Hematopoietic multipotent progenitor cell treated with erythropoietin and hydrocortisone succinate and interleukin-3 and kit ligand, for 8 days (in vitro differentiated cells): ENCODE data around the gene EBF3.

ENCODE experiments used
- DNase-seq: peaks from one replicate; pipeline ENCODE4 v3.0.0-alpha.2; 2015

Gene EBF3

DNA sequence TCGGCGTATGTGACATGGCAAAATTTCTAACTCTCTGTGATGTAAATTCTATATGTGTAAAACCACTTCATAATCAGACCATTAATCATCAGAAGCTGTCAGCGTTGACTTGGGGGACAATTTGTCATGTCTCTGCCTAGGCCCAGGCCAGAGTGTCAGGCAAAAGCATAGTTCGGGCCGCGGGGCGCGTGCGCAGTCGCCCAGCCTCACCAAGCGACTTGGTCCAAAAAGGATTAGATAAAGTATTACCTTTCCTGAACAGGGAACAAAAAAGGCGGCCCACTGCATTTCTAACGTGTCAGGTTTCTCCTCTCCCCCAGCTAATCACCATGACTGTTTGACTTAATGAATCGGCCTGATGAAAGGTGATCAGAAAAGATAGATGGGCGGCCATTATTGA is 114.2 kb downstream of the EBF3 start:
- no peak for DNase-seq

DNA sequence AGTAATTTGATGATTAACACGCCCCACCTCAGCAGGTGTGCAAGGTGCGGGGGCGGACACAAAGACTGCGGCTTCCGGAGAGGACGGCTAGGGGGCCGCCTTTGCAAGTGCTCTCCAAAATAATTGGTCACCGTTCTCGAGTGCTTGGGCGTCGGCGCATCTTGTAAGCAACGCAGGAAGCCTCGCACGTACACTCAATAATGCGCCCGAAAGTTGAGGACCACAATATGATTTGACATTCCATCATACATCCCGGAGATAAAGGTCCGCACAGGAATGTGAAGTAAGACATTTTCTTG is 114.7 kb downstream of the EBF3 start:
- DNase-seq, result no peak

GRCh38 chr10:129848696-129849451 is 115.2 kb downstream of the EBF3 start:
- no peak for DNase-seq

- DNase-seq, result no peak
Measured at GRCh38 chr10:129847741-129848483, 116.2 kb downstream of the EBF3 start.

DNA sequence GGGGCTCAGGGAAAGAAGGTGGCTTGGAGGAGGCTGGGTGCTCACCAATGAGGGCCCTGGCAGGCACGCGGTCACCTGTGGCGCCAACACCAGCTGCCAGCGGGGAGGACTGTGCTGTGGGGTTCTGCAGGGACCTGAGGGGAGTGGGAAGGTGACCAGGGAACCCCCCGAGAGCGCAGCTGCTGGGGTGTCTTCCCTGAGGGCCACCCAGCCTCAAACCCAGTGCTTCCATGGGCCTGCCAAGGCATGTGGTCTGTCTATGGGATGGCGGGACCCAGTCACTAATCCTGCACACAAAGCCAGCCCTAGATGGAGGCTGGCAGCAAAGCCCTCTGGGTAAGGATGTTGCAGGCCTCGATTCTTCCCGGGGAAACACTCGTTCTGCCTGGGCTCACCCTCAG is 117.1 kb downstream of the EBF3 start:
- DNase-seq, result no peak

- DNase-seq, result no peak
Measured at GRCh38 chr10:129845111-129845753, 118.8 kb downstream of the EBF3 start.

- no peak for DNase-seq
Measured at GRCh38 chr10:129844216-129844766, 119.8 kb downstream of the EBF3 start.

DNA sequence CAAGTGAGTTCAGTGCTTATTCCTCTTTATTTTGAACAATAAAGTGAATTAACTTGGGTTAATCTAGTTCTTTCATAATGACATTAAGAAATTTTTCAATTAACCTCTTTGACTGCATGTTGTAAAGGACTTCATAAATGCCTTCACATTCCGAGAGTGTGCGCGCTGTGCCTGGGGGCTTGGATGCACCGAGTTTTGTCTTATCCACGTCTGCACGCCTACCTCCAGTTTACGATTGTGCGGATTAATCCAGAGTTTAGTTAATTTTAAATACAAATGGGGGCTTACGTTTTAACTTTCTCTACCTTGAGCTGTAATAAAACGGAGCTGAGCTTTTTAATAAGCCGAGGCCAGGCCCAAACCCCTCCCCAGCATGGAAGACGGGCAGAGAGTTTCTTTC is 120.4 kb downstream of the EBF3 start:
- DNase-seq, result no peak

DNA sequence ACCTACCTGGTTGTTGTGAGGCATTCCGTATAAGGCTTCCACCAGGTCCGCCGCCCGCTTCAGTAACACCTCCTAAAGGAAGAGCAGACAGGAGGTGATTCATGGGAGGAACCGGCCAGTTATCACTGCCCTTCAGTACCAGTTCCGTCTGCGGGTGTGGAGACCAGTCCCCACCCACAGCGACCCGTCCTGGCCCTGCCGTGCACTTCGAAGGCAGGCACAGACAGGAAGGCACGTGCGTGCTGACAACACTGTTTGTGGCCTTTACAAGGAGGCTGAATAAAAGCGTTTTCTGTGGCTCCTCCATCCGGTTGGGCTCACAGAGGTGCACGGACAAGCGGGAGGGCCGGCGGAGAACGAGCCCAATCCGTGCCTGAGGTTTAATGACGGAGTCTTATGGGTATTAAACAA is 120.9 kb downstream of the EBF3 start:
- no peak for DNase-seq

GRCh38 chr10:129842031-129842430 is 122.0 kb downstream of the EBF3 start:
- DNase-seq, result no peak

DNA sequence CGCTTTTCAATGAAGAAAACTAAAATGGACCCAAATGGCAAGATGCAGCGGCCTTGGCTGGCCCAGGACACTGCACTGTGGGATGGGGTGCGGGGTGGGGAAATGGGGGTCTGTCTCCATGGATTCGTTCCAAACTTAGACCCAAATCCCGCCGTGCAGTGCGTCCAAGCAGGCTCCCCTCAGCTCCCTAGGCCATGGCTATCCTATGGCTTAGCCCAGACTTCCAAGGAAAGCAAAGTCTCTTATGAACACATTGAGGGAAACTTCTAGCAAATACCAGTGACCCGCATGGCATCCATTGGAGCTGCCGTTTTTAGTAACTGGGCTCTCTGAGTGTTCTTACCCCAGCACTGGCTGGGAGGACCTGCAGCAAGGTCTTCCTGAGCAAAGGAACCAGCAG is 122.5 kb downstream of the EBF3 start:
- no peak for DNase-seq

DNA sequence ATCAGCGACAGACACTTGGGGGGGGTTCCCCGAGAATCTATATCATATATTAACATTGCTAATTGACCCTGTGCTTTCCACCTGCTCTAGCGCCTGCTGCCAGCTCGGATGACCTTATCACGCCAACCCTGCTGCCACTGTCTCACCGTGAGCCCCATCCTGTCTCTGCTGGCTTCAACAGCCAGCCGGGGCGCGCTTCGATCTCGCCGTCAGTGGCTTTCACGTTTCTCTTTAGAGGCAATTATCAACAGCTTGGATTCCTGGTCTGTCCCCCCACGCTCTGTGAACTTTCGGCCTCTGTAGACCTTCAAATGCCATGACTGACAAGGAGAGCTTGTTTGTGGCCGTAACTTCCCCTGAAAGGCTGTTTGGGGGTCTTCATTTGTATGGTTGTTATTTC is 123.0 kb downstream of the EBF3 start:
- DNase-seq, result no peak

DNA sequence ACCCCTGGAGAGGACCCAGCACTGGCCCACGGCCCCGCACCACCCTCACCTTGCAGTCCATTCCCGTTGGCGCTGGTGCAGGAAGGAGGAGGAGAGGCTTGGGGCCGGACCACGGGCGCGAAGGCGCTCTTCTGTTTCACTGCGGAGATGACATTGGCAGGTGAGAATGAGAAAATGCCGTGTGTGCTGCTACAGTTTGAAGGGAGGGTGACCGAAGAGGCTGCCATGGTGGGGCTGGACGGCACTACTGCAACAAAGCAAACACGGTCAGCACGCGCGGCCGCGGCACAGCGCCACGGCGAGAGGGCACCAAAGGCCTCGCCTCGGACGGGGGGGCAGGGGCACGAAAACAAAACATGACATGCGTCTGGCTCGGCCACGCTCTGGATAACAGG is 123.9 kb downstream of the EBF3 start:
- no peak for DNase-seq

GRCh38 chr10:129839285-129840195 is 124.5 kb downstream of the EBF3 start:
- DNase-seq, result no peak

- no peak for DNase-seq
Measured at GRCh38 chr10:129838794-129839193, 125.3 kb downstream of the EBF3 start.

DNA sequence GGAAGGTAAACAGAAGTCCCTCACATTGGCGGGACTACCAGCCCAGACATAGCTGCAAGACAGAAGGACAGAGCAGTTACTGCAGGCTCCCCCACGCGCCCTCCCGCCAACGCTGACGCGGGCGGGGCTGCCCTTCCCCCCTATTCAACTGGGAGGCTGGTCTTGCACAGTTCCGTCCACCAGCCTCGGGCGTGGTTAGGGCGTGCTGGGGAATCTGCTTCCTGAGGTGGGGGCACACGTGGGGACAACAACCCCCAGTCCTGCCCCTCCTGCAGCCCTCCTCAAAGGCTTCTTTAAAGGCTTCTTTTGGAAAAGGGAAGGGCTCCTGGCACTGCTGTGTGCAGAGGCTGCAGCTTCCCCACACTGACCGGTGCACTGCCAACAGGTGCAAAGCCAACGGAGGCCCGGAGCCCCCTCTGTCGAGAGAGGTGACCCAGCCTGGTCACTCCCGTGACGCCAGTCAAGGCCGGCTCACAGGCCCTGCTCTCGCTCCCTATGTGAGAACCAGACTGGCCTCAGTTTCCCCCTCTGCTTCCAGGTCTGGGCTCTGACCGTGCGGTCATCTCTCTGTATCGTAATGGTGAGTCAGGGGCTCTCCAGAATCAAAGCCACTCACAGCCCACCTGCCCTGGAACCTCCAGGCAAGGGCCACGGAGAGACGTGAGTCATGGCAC is 126.0 kb downstream of the EBF3 start:
- DNase-seq, result no peak

GRCh38 chr10:129836253-129836652 is 127.8 kb downstream of the EBF3 start:
- no peak for DNase-seq

DNA sequence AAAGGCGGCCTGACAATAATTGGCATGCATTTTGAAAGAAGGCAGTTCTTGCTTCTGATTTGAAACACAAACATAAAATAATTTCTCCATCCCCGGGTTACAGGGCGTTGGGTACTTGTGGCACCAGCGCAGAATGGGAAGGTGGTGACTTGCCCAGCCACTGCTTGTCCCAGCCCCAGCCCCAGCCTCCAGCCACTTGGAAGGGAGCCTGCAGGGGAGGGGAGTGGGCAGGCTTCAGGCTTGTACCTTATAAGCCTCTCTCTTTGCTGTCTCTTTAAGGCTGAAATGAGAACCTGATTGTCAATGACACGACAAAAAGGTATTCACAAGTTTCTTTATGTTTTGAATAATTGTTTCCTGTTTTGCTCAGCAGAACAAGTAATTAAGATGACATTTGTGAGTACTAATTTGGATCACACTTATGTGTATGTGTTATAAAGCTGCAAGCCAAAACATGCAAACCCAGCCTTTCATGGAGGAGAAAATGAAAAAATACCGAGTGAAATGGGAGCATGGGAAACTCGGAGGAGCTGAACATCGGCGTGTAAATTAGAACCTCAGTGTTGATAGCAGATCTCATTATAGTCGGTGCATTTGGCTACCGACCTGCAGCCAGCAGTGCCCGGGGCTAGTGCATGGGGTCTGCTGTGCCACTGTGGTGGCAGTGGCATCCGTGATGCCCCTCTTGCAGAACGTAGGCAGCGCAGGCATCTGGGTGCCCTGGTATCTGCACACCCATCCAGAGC is 129.9 kb downstream of the EBF3 start:
- DNase-seq, result no peak

DNA sequence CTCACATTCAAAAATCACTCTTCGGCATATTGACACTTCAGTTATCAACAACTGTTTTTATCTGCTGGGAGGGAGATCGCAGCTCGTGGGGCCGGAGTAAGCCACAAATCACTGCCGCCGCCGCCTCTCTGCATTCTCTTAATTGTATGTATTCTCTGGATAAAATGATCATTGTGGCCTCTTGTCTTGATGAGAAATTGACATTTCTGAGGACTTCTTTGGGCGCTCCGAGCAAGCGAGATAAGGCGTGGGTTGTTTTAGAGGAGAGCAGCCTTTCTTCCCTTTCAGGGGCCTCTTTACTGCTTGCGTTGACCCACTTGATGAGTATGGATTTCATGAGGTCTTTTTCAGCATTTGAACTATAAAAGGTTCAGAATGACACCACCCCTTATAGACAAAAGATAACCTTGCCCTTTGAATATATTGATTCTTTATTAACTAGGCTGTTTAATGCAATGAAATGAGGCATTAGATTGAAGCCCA is 130.6 kb downstream of the EBF3 start:
- no peak for DNase-seq

DNA sequence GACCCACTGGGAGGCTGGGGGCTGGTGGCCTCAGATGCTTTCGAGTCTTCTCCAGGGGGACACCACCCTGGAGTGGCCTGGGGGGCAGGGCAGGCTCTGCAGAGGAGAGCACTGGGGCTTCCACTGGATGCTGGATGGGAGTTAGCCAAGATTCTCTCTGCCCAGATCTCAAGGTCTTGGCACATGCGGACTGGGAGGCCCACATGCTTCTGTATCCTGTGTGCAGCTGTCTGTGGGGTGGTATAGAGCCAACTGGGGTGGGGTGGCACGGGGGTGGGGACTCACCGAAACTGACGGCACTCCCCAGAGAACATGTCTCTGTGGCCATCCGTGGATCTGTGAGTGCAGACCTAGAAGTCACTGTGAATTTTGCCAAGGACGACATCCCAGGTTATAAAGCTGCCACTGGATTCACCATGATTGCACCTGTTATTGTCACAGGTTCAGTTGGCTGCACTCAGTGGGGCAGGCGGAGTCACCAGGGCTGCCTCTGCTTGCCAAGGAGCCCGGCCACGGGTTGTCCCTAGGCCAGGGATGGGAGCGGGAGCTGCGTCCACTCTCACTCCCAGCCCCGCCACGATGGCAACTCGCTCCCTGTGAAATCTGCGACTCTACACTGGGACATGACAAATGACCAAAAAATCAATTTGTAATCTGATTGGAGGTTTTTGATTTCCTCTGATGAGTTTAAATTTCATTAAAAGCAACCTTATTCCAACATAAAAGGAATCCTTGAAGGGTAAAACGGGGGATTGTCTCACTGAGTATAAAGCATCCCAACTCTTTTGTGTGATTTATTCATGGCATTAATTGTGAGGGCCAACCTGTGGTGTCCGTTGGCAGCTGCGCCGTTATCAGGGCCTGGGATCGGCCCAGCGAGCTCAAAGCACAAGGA is 131.3 kb downstream of the EBF3 start:
- DNase-seq, result no peak
